Osteoblast (primary cell): ENCODE results near the gene LRRC1. TPM values are rescaled to one million over a fixed set of nuclear protein-coding genes. Genes with fewer than 3 reads are reported as not detected.

Experiments used
- DNase-seq: peaks from one replicate; pipeline ENCODE4 v3.0.0; 2011; ENCODE audit warnings: low spot score, mixed read lengths; ENCODE audit not compliant: insufficient read length; ENCODE audit errors: missing footprints
- H2AFZ ChIP-seq: 2 replicates; pipeline ENCODE4 v1.6.0; 2011; ENCODE audit warnings: mild to moderate bottlenecking, low read length
- H3K27ac ChIP-seq: 2 replicates; pipeline ENCODE4 v1.5.1; 2011; ENCODE audit warnings: mild to moderate bottlenecking, low read depth, low read length, moderate library complexity
- H3K27me3 ChIP-seq: 2 replicates; pipeline ENCODE4 v1.6.0; 2012; ENCODE audit warnings: mild to moderate bottlenecking, control low read depth, inconsistent platforms, low read length, moderate library complexity; ENCODE audit not compliant: insufficient read depth
- H3K36me3 ChIP-seq: 2 replicates; pipeline ENCODE4 v1.5.1; 2011; ENCODE audit warnings: mild to moderate bottlenecking, low read length, control low read depth, moderate library complexity; ENCODE audit not compliant: insufficient read depth
- H3K4me1 ChIP-seq: 2 replicates; pipeline ENCODE4 v1.5.1; 2011; ENCODE audit warnings: mild to moderate bottlenecking, low read length, control low read depth, moderate library complexity; ENCODE audit not compliant: insufficient read depth
- H3K4me2 ChIP-seq: 2 replicates; pipeline ENCODE4 v1.6.0; 2011; ENCODE audit warnings: mild to moderate bottlenecking, low read length; ENCODE audit not compliant: insufficient read depth
- H3K4me3 ChIP-seq: fragments of 200-600 bp; sonication (generic); 3 replicates; pipeline ENCODE4 v1.5.1; 2012; ENCODE audit warnings: mild to moderate bottlenecking, low read length, inconsistent platforms; ENCODE audit not compliant: insufficient read depth
- H3K79me2 ChIP-seq: 2 replicates; pipeline ENCODE4 v1.6.0; 2012; ENCODE audit warnings: mild to moderate bottlenecking, low read length, control low read depth, inconsistent platforms; ENCODE audit not compliant: insufficient read depth
- H3K9me3 ChIP-seq: 2 replicates; pipeline ENCODE4 v1.5.1; 2011; ENCODE audit warnings: low read depth, low read length, control low read depth
- H4K20me1 ChIP-seq: 2 replicates; pipeline ENCODE4 v1.6.0; 2012; ENCODE audit warnings: mild to moderate bottlenecking, low read length, control low read depth; ENCODE audit not compliant: insufficient read depth
- total RNA-seq: library from RNA; depleted of rRNA; stranded (reverse); fragments of >200 nt; gene quantifications from 2 replicates; pipeline ENCODE4 v1.2.3, GENCODE V29; 2012
- TF ChIP-seq, protein P1 (sequence below): IDR thresholded peaks from 2 replicates; pipeline ENCODE4 v1.5.1; 2011; ENCODE audit warnings: mild to moderate bottlenecking, low read depth, low read length, moderate library complexity; ENCODE audit errors: extremely low read depth

Gene LRRC1
- total RNA-seq, 1 donor, result 7.2 TPM

DNA sequence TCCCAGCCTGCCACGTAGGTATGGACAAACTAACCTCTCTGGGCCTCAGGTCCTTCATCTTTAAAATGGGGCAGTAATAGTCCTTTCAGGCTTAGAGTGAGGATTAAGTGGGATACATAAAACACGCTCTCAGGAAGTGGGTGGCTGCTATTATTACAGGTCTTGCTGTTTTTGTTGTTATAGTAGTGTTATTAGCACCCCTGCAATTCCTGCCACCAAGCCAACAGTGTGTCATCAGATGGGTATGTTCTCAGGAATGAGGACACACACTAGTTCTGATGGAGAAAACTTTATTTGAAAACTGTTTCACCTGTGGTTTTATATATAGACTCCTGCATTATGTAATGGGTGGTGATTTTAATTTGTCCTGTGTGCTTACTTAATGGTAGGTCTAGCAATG is 131.7 kb downstream of the LRRC1 start:
- no peak for DNase-seq
- no peaks in the 10 kb centered on the region for H3K27me3 ChIP-seq
- no peak overlapping the region for H2AFZ ChIP-seq
- H3K27ac ChIP-seq, result no peak overlapping the region
- TF ChIP-seq, protein P1, sequence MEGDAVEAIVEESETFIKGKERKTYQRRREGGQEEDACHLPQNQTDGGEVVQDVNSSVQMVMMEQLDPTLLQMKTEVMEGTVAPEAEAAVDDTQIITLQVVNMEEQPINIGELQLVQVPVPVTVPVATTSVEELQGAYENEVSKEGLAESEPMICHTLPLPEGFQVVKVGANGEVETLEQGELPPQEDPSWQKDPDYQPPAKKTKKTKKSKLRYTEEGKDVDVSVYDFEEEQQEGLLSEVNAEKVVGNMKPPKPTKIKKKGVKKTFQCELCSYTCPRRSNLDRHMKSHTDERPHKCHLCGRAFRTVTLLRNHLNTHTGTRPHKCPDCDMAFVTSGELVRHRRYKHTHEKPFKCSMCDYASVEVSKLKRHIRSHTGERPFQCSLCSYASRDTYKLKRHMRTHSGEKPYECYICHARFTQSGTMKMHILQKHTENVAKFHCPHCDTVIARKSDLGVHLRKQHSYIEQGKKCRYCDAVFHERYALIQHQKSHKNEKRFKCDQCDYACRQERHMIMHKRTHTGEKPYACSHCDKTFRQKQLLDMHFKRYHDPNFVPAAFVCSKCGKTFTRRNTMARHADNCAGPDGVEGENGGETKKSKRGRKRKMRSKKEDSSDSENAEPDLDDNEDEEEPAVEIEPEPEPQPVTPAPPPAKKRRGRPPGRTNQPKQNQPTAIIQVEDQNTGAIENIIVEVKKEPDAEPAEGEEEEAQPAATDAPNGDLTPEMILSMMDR, result no peak
- no peaks in the 10 kb centered on the region for H3K36me3 ChIP-seq
- no peaks in the 10 kb centered on the region for H3K79me2 ChIP-seq
- no peaks in the 10 kb centered on the region for H3K9me3 ChIP-seq
- no peak overlapping the region for H3K4me2 ChIP-seq
- H3K4me1 ChIP-seq, result peaks cover 5% of the 10 kb centered on the region
- H4K20me1 ChIP-seq, result no peaks in the 10 kb centered on the region
- no peak overlapping the region for H3K4me3 ChIP-seq

DNA sequence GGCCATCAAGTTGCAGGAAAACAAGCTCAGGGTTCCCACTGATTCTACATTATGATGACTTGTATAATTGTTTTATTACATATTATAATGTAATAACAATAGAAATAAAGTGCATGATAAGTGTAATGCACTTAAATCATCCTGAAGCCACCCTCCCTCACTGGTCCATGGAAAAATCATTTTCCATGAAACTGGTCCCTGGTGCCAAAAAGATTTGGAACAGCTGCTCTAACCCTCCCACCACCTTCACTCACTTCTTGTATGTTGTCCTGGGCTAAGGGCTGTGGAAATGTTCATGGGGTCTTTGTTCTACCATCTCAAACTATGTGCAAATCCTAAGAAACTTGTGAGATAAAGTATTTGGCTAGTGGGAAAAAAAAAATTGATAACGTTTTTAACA is 133.8 kb downstream of the LRRC1 start:
- H3K36me3 ChIP-seq, result no peaks in the 10 kb centered on the region
- H3K4me2 ChIP-seq, result no peak overlapping the region
- H3K4me1 ChIP-seq, result peaks cover 5% of the 10 kb centered on the region
- H4K20me1 ChIP-seq, result no peaks in the 10 kb centered on the region
- H3K27me3 ChIP-seq, result no peaks in the 10 kb centered on the region
- H3K27ac ChIP-seq, result no peak overlapping the region
- no peaks in the 10 kb centered on the region for H3K9me3 ChIP-seq
- no peak overlapping the region for H3K4me3 ChIP-seq
- TF ChIP-seq, protein P1, result no peak
- no peak for DNase-seq
- H3K79me2 ChIP-seq, result no peaks in the 10 kb centered on the region
- H2AFZ ChIP-seq, result no peak overlapping the region

DNA sequence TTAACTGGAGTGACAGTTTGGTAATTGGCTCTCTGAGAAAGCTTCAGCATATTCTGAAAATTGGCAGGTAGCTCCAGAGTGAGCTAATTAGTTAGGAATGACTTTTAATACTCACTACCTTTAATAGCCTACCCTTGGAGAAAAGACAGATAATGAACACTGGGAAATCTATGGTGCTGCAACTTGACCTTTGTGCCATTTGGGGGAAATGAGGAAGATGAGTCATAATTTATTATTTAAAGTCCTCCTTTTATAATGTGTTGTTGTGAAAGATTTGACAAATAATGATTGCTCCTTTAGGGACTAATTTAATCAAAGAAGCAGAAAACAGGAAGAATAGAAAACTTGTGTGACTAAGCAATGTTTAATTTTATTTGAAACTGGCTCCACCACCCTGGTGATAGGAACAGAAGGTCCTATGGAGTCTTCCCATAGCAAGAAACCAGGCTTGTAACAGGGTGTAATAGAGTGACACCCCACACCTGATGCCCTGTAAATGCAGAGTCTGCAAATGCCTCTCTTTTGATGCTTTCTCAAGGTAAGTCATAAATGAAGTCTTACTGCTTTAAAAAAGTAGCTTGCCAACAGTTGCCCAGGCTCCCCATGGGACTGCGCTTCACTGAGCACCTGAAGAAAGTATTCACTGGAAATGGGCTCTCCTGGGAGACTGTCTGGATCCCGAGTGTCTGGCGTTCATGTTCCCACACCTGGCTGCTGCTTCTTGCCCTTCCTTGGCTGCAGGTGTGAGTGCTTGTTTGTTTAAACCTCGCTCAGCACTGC is 134.4 kb downstream of the LRRC1 start:
- Histone ChIP-seq H3K36me3 (no peaks in the 10 kb centered on the region), H2AFZ (no peak overlapping the region), H4K20me1 (no peaks in the 10 kb centered on the region), H3K27ac (no peak overlapping the region), H3K4me3 (no peak overlapping the region), H3K4me1 (peaks cover 5% of the 10 kb centered on the region), H3K79me2 (no peaks in the 10 kb centered on the region), H3K9me3 (no peaks in the 10 kb centered on the region), H3K4me2 (no peak overlapping the region), H3K27me3 (no peaks in the 10 kb centered on the region)
- no peak for DNase-seq
- TF ChIP-seq, protein P1, result no peak

DNA sequence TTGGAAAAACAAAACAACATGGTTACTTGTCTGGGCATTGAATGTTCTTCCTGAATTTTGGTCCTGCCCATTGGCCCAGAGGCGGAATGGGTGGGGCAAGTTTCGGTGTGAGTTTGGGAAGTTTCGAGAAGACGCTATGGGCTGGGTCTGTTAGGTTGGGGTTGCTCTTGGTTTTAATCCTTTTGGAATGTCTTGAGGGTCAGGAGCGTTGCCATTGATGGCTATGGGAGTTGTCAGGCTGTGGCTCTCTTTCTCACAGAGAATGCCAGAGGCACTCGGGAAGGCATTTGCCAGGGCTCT is 135.0 kb downstream of the LRRC1 start:
- TF ChIP-seq, protein P1, result no peak
- H3K36me3 ChIP-seq, result no peaks in the 10 kb centered on the region
- peaks cover 5% of the 10 kb centered on the region for H3K4me1 ChIP-seq
- H2AFZ ChIP-seq, result no peak overlapping the region
- no peak overlapping the region for H3K4me3 ChIP-seq
- no peaks in the 10 kb centered on the region for H4K20me1 ChIP-seq
- no peak overlapping the region for H3K27ac ChIP-seq
- DNase-seq, result no peak
- no peaks in the 10 kb centered on the region for H3K27me3 ChIP-seq
- no peak overlapping the region for H3K4me2 ChIP-seq
- no peaks in the 10 kb centered on the region for H3K9me3 ChIP-seq
- no peaks in the 10 kb centered on the region for H3K79me2 ChIP-seq
